ENCODE measurements around the gene PIERCE2. TPM values are rescaled to one million over a fixed set of nuclear protein-coding genes. Genes with fewer than 3 reads are reported as not detected.
A peak's percentile ranks its signal among the peaks of the same experiment; 100 is the strongest.

Gene PIERCE2
- total and polyA plus RNA-seq, 4 experiments from 2014 or later = 0.30 to 0.75 TPM; not detected in 2

DNA sequence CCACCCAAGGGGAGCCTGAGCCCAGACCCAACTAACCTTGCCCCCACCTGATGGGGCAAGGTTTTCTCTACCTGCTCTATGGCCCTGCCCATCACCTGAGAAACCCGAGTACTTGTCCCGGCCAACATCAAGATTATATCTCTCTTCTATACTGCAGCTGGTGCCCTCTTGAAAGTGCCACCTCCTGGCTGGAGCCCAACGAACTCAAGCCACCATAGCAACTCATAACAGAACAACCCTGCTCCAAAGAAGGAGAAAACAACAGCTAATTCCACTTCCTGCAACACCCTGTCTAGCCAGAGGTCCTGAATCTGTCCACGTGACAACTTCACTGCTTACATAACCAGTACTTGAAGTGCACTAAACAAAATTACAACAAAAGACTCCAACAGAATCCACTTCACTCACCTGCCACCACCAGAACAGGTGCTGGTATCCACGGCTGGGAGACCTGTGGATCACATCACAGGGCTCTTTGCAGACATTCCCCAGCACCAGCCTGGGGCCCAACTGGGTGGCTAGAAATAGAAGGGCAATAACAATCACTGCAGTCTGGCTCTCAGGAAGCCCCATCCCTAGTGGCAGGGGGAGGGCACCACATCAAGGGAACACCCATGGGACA, 49.2 kb downstream of the PIERCE2 start:
- Mint-ChIP-seq H3K27me3 (peaks cover 3 to 5% of the 10 kb centered on the region in 2 donors), H3K27ac (peak overlapping the region in 1 of 7 donors; percentile 34), H3K9me3 (peaks cover 0 to 24% (median 16%) of the 10 kb centered on the region in 8 donors), H3K4me1 (peaks cover 0 to 2% (median 0%) of the 10 kb centered on the region in 4 donors), H3K36me3 (peaks cover 0 to 7% of the 10 kb centered on the region in 2 donors), H3K4me3 (peak overlapping the region in 1 of 8 donors; percentile 11)
- intact Hi-C loops (cut with micrococcal nuclease) = no loop called here
- no peaks in the 10 kb centered on the region for H3K4me1 ChIP-seq (ENCODE audit: insufficient read depth, low read length)
- no peaks in the 10 kb centered on the region for H3K27me3 ChIP-seq (ENCODE audit: insufficient read depth, low read length)
- H3K27ac ChIP-seq (ENCODE audit: low read depth, low read length) = no peak overlapping the region
- POLR2A ChIA-PET (ENCODE audit: partially characterized antibody) = no interaction called here
- no peak overlapping the region for H3K4me3 ChIP-seq (ENCODE audit: low read length in 2 of 2)
- CTCF ChIA-PET (ENCODE audit: partially characterized antibody) = interaction anchor here (1.0 kb wide), 1 partner anchor 22 kb away, joined by 3 read pairs; no protein-coding TSS in a partner anchor
- no peaks in the 10 kb centered on the region for H3K36me3 ChIP-seq (ENCODE audit: insufficient read depth, low read length)
- H3K9me3 ChIP-seq (ENCODE audit: control insufficient read depth in 1 of 2, low read length in 2 of 2) = peaks cover 0 to 4% of the 10 kb centered on the region in 2 donors
- DNase-seq = no peak

DNA sequence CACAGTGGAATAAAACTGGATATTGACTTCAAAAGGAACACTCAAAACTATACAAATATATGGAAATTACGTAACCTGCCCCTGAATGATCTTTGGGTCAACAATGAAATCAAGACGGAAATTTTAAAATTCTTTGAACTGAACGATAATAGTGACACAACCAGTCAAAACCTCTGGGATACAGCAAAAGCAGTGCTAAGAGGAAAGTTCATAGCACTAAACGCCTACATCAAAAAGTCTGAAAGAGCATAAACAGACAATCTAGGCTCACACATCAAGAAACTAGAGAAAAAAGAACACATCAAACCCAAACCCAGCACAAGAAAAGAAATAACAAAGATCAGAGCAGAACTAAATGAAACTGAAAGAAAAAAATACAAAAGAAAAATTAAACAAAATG, 53.2 kb downstream of the PIERCE2 start:
- Histone ChIP-seq H3K4me3 (ENCODE audit: low read length in 2 of 2) (no peak overlapping the region), H3K9me3 (ENCODE audit: control insufficient read depth in 1 of 2, low read length in 2 of 2) (peaks cover 0 to 4% of the 10 kb centered on the region in 2 donors), H3K27me3 (ENCODE audit: insufficient read depth, low read length) (no peaks in the 10 kb centered on the region), H3K27ac (ENCODE audit: low read depth, low read length) (no peak overlapping the region), H3K36me3 (ENCODE audit: insufficient read depth, low read length) (no peaks in the 10 kb centered on the region), H3K4me1 (ENCODE audit: insufficient read depth, low read length) (no peaks in the 10 kb centered on the region)
- intact Hi-C loops (cut with micrococcal nuclease) = no loop called here
- POLR2A ChIA-PET (ENCODE audit: partially characterized antibody) = no interaction called here
- Mint-ChIP-seq H3K27ac (no peak overlapping the region), H3K36me3 (peaks cover 0 to 7% of the 10 kb centered on the region in 2 donors), H3K4me3 (no peak overlapping the region), H3K27me3 (peaks cover 0 to 4% of the 10 kb centered on the region in 2 donors), H3K4me1 (peaks cover 0 to 2% (median 0%) of the 10 kb centered on the region in 4 donors), H3K9me3 (peaks cover 0 to 24% (median 16%) of the 10 kb centered on the region in 8 donors)
- CTCF ChIA-PET (ENCODE audit: partially characterized antibody) = no interaction called here
- no peak for DNase-seq

DNA sequence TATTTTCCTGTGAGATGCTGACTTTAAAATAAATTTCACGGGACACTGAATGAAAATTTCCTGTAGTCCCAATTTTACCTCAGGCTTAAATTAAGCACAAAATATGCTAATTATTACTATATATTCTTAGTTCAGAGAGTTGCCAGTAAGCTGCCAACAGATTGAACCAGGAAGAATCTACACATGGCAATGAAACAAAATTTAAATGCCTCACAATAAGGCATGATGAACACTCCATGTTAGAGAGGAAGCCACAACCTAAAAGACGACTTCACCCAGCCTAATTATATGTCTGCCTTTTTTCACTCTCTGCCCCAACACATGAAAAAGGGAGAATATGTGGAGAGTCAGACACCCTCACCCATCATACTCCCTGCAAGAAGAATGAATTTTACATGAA, 60.0 kb downstream of the PIERCE2 start:
- no peaks in the 10 kb centered on the region for H3K36me3 ChIP-seq (ENCODE audit: insufficient read depth, low read length)
- H3K4me3 Mint-ChIP-seq = no peak overlapping the region
- no peaks in the 10 kb centered on the region for H3K4me1 ChIP-seq (ENCODE audit: insufficient read depth, low read length)
- H3K4me1 Mint-ChIP-seq = no peaks in the 10 kb centered on the region
- intact Hi-C loops (cut with micrococcal nuclease) = no loop called here
- no peaks in the 10 kb centered on the region for H3K27me3 ChIP-seq (ENCODE audit: insufficient read depth, low read length)
- H3K27me3 Mint-ChIP-seq = no peaks in the 10 kb centered on the region
- no peak for DNase-seq
- ChIA-PET POLR2A (ENCODE audit: partially characterized antibody) (no interaction called here), CTCF (ENCODE audit: partially characterized antibody) (interaction anchor here (2.0 kb wide), 1 partner anchor 29 kb away, joined by 5 read pairs; no protein-coding TSS in a partner anchor)
- no peaks in the 10 kb centered on the region for H3K36me3 Mint-ChIP-seq
- no peak overlapping the region for H3K27ac Mint-ChIP-seq
- H3K27ac ChIP-seq (ENCODE audit: low read depth, low read length) = no peak overlapping the region
- peaks cover 0 to 2% (median 0%) of the 10 kb centered on the region in 8 donors for H3K9me3 Mint-ChIP-seq
- no peak overlapping the region for H3K4me3 ChIP-seq (ENCODE audit: low read length in 2 of 2)
- H3K9me3 ChIP-seq (ENCODE audit: control insufficient read depth in 1 of 2, low read length in 2 of 2) = no peaks in the 10 kb centered on the region

Small RNA genes lying within 50 kb of the gene (microRNA-seq; reads per million reads assigned to microRNA genes)
- gene MIR628 (ENCODE audit: borderline microRNAs expressed, borderline number of aligned reads, borderline replicate concordance) = 17.7 reads per million, percentile 50 among the genes with 10 or more reads in this experiment

Other genes with a start within 250 kb of the PIERCE2 start
- gene RSL24D1, start 211.6 kb upstream of the PIERCE2 start, total RNA-seq = 100 to 1,000 TPM; 103 to 107 TPM
- 100 to 1,000 TPM in 1 of 2 donors, 10 to 100 TPM in 1; 82.6 to 153 TPM for gene RSL24D1, start 211.6 kb upstream of the PIERCE2 start, polyA plus RNA-seq
- gene RAB27A, start 118.7 kb upstream of the PIERCE2 start, total RNA-seq = 10 to 100 TPM; 44.6 to 52.5 TPM
- 10 to 100 TPM; 52.1 to 55.7 TPM for gene RAB27A, start 118.7 kb upstream of the PIERCE2 start, polyA plus RNA-seq
- 10 to 100 TPM; 14.1 to 20.3 TPM for gene PIGBOS1, start 89.4 kb upstream of the PIERCE2 start, total RNA-seq
- 10 to 100 TPM; 27.8 to 37.8 TPM for gene PIGBOS1, start 89.4 kb upstream of the PIERCE2 start, polyA plus RNA-seq
- 10 to 100 TPM; 26.4 to 28.6 TPM for gene PIGB, start 89.3 kb upstream of the PIERCE2 start, total RNA-seq
- gene PIGB, start 89.3 kb upstream of the PIERCE2 start, polyA plus RNA-seq = 10 to 100 TPM; 13.0 to 18.7 TPM
- gene CCPG1, start 136 bp upstream of the PIERCE2 start, total RNA-seq = 10 to 100 TPM; 35.4 to 38.2 TPM
- 10 to 100 TPM; 30.7 to 44.2 TPM for gene CCPG1, start 136 bp upstream of the PIERCE2 start, polyA plus RNA-seq
- under 1 TPM in 1 of 2 experiments, not detected in 1; 0.38 TPM for gene DNAAF4, start 99.7 kb downstream of the PIERCE2 start, total RNA-seq
- under 1 TPM in 1 of 2 donors, not detected in 1; 0.32 TPM for gene DNAAF4, start 99.7 kb downstream of the PIERCE2 start, polyA plus RNA-seq
- gene PYGO1, start 179.8 kb downstream of the PIERCE2 start, total RNA-seq = not detected
- not detected for gene PYGO1, start 179.8 kb downstream of the PIERCE2 start, polyA plus RNA-seq

All from CD4-positive, alpha-beta memory T cell (primary cell).